DOHH2 (cell line): ENCODE data around the gene KIF26A.

Experiments
- EZH2phosphoT487 ChIP-seq: fragments of 200-600 bp; sonication (generic); IDR thresholded peaks from 2 replicates; pipeline ENCODE4 v1.6.1; 2017; ENCODE audit warnings: borderline replicate concordance, mild to moderate bottlenecking, antibody characterized with exemption, low read length, moderate library complexity, mixed read lengths
- TF ChIP-seq, protein P1 (sequence below): fragments of 200-600 bp; sonication (generic); IDR thresholded peaks from one replicate; pipeline ENCODE4 v1.5.1; 2014; ENCODE audit warnings: antibody characterized with exemption, mild to moderate bottlenecking, low read depth, low read length; ENCODE audit not compliant: poor library complexity, severe bottlenecking

DNA sequence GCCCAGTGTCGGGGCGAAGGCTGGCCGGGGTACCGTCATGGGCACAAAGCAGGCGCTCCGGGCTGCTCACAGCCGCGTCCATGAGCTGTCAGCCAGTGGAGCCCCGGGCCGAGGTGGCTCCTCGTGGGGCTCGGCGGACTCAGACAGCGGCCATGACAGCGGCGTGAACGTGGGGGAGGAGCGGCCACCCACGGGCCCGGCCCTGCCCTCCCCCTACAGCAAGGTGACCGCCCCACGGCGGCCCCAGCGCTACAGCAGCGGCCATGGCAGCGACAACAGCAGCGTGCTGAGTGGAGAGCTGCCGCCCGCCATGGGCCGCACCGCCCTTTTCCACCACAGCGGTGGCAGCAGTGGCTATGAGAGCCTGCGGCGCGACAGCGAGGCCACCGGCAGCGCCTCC lies 39.0 kb downstream of the KIF26A start:
- TF ChIP-seq, protein P1, sequence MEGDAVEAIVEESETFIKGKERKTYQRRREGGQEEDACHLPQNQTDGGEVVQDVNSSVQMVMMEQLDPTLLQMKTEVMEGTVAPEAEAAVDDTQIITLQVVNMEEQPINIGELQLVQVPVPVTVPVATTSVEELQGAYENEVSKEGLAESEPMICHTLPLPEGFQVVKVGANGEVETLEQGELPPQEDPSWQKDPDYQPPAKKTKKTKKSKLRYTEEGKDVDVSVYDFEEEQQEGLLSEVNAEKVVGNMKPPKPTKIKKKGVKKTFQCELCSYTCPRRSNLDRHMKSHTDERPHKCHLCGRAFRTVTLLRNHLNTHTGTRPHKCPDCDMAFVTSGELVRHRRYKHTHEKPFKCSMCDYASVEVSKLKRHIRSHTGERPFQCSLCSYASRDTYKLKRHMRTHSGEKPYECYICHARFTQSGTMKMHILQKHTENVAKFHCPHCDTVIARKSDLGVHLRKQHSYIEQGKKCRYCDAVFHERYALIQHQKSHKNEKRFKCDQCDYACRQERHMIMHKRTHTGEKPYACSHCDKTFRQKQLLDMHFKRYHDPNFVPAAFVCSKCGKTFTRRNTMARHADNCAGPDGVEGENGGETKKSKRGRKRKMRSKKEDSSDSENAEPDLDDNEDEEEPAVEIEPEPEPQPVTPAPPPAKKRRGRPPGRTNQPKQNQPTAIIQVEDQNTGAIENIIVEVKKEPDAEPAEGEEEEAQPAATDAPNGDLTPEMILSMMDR = no peak
- TF ChIP-seq EZH2phosphoT487 = no peak
